T-cell (primary cell): Measurements from ENCODE around the gene RFX5. TPM values are rescaled to one million over a fixed set of nuclear protein-coding genes. Genes with fewer than 3 reads are reported as not detected.

Experiments
- ATAC-seq, 4 experiments: fragments of 200-7000 bp in 3 of 4; fragments of 150-1000 bp in 1 of 4; cut with Tn5 transposase; replicated peaks in 1 of 4; 1 replicate in 3 of 4; 2 replicates in 1 of 4; pipeline ENCODE4 v1.10.0; 2021; ENCODE audit warnings: moderate library complexity in 3 of 4, mild to moderate bottlenecking in 2 of 4, moderate number of reproducible peaks in 1 of 4
- CTCF ChIA-PET, 2 donors: fragments of 300-600 bp; sonication (Branson Sonifier 250); formaldehyde crosslinking; loops; one replicate each; lab custom pipeline; 2022; ENCODE audit warnings: antibody characterized with exemption in 2 of 2; lab: Charles Lee
- POLR2A ChIA-PET, 2 donors: fragments of 300-600 bp; sonication (Branson Sonifier 250); formaldehyde crosslinking; loops; one replicate each; lab custom pipeline; 2022; ENCODE audit warnings: antibody characterized with exemption in 2 of 2; lab: Charles Lee
- DNase-seq, 35 experiments: peaks; one replicate each; pipeline versions ENCODE4 v3.0.0 to v3.0.0-alpha.2; 2013 to 2023
- H3K27ac ChIP-seq: one replicate; pipeline ENCODE4 v1.5.1; 2013; ENCODE audit warnings: low read length
- H3K27me3 ChIP-seq, 2 experiments: replicated peaks in 1 of 2; 1 replicate in 1 of 2; 2 replicates in 1 of 2; pipeline versions ENCODE4 v1.6.1 to v1.7.0; 2013; ENCODE audit warnings: low read length in 1 of 2, mixed read lengths in 1 of 2; ENCODE audit not compliant: control insufficient read depth in 2 of 2, insufficient read depth in 2 of 2; ENCODE audit errors: extremely low read depth in 1 of 2
- H3K36me3 ChIP-seq, 2 donors: 1 replicate in 1 of 2; 2 replicates in 1 of 2; pipeline versions ENCODE4 v1.6.1 to v1.7.0; 2013; ENCODE audit warnings: low read length in 1 of 2; ENCODE audit not compliant: control insufficient read depth in 2 of 2, insufficient read depth in 1 of 2; ENCODE audit errors: extremely low read depth in 1 of 2
- H3K4me1 ChIP-seq, 2 experiments: 1 replicate in 1 of 2; 2 replicates in 1 of 2; pipeline versions ENCODE4 v1.6.1 to v1.7.0; 2013; ENCODE audit warnings: low read length in 2 of 2, mixed read lengths in 1 of 2; ENCODE audit not compliant: insufficient read depth in 2 of 2, control insufficient read depth in 1 of 2; ENCODE audit errors: extremely low read depth in 1 of 2
- H3K4me3 ChIP-seq, 2 donors: 1 replicate in 1 of 2; 2 replicates in 1 of 2; pipeline versions ENCODE4 v1.5.1 to v1.7.0; 2013; ENCODE audit warnings: mild to moderate bottlenecking in 2 of 2, low read length in 1 of 2, moderate library complexity in 1 of 2; ENCODE audit not compliant: control insufficient read depth in 1 of 2; ENCODE audit errors: extremely low read depth in 1 of 2
- H3K9me3 ChIP-seq: 2 replicates; pipeline ENCODE4 v1.7.0; 2013
- H3K27ac Mint-ChIP-seq, 2 donors: one replicate each; pipeline ENCODE4 v1.8.0; 2020 to 2021; ENCODE audit warnings: mild to moderate bottlenecking in 2 of 2, mixed read lengths in 2 of 2
- H3K27me3 Mint-ChIP-seq, 2 donors: one replicate each; pipeline ENCODE4 v1.8.0; 2021 to 2022; ENCODE audit warnings: mixed read lengths in 2 of 2
- H3K36me3 Mint-ChIP-seq: one replicate; pipeline ENCODE4 v1.8.0; 2021; ENCODE audit warnings: mixed read lengths
- H3K4me1 Mint-ChIP-seq, 3 donors: one replicate each; pipeline ENCODE4 v1.8.0; 2020 to 2022; ENCODE audit warnings: mixed read lengths in 3 of 3, mild to moderate bottlenecking in 1 of 3
- H3K4me3 Mint-ChIP-seq, 3 donors: one replicate each; pipeline ENCODE4 v1.8.0; 2020 to 2022; ENCODE audit warnings: mild to moderate bottlenecking in 3 of 3, mixed read lengths in 3 of 3, moderate library complexity in 3 of 3
- H3K9me3 Mint-ChIP-seq, 3 donors: one replicate each; pipeline ENCODE4 v1.8.0; 2020 to 2022; ENCODE audit warnings: mixed read lengths in 3 of 3
- WGBS: methylation state at CpG from one replicate; pipeline ENCODE4 v1.1.5; 2013; ENCODE audit warnings: missing lambda C conversion rate; ENCODE audit not compliant: insufficient coverage; 5-methylcytosine and 5-hydroxymethylcytosine counted together
- total RNA-seq, 35 experiments: library from RNA in 6 of 35; stranded (reverse) in 6 of 35; fragments of 120-200 nt in 1 of 35; gene quantifications; one replicate each; pipeline versions ENCODE4 v1.2.1 to v1.2.4 and lab custom pipeline; 2013 to 2026

Gene RFX5
- total RNA-seq, 5 donors from 2014 or later (not counting 1 experiment from before 2014, with no cell fraction given), result 50.3 to 79.8 (median 70.2) TPM

- Histone ChIP-seq H3K4me3 (no peak overlapping the region), H3K36me3 (no peaks in the 10 kb centered on the region), H3K9me3 (no peaks in the 10 kb centered on the region), H3K27me3 (no peaks in the 10 kb centered on the region), H3K27ac (no peak overlapping the region), H3K4me1 (no peaks in the 10 kb centered on the region)
- no peak overlapping the region for H3K27ac Mint-ChIP-seq
- H3K36me3 Mint-ChIP-seq, result no peaks in the 10 kb centered on the region
- ChIA-PET CTCF (no interaction called here), POLR2A (no interaction called here)
- no peaks in the 10 kb centered on the region for H3K4me1 Mint-ChIP-seq
- no peak for ATAC-seq
- no peak overlapping the region for H3K4me3 Mint-ChIP-seq
- no peak for DNase-seq
- 43% methylated on average over 1 of the region's 3 CpGs for WGBS
- no peaks in the 10 kb centered on the region for H3K9me3 Mint-ChIP-seq
- no peaks in the 10 kb centered on the region for H3K27me3 Mint-ChIP-seq
These were observed 37.5 kb upstream of the RFX5 start for GRCh38 chr1:151384584-151384983.

DNA sequence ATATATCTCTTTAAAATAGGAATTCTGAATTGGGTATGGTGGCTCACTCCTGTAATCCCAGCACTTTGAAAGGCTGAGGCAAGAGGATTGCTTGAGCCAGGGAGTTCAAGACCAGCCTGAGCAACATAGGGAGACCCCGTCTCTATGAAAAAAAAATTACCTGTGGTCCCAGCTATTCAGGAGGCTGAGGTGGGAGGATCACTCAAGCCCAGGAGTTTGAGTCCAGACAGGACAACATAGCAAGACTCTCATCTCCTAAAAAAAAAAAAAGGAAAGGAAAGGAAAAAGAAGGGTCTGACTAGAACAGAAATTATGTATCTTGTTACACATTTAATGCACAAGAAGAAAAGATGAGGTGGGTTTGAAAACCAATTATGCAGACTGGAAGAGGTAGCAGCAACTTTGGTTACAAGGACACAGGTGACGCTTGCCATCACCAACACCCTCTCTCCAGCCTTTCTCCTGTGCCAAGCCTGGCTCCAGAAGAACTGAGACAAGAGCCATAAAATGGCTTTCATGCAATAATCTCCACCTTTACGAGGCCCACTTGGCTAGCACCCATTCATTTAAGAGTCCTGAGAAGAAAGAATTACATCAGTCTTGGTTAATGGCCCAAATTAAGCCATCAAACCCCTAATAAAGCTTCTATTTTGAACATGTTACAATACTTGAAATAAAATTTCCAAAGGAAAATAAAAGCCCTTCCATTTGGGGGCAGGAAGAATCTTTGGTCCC lies 30.3 kb upstream of the RFX5 start:
- Mint-ChIP-seq H3K27ac (no peak overlapping the region), H3K9me3 (no peaks in the 10 kb centered on the region), H3K36me3 (no peaks in the 10 kb centered on the region), H3K4me3 (no peak overlapping the region), H3K4me1 (no peaks in the 10 kb centered on the region), H3K27me3 (peaks cover 0 to 1% of the 10 kb centered on the region in 2 donors)
- DNase-seq, result no peak
- WGBS, result no CpG with 5 or more reads among the region's 3 CpGs
- Histone ChIP-seq H3K36me3 (no peaks in the 10 kb centered on the region), H3K9me3 (no peaks in the 10 kb centered on the region), H3K27me3 (peaks cover 0 to 4% of the 10 kb centered on the region in 2 experiments), H3K27ac (no peak overlapping the region), H3K4me3 (no peak overlapping the region), H3K4me1 (no peaks in the 10 kb centered on the region)
- ChIA-PET POLR2A (no interaction called here), CTCF (no interaction called here)
- ATAC-seq, result no peak

GRCh38 chr1:151373196-151373595 lies 26.1 kb upstream of the RFX5 start:
- WGBS, result 92% methylated on average over 14 of the region's 14 CpGs
- Histone ChIP-seq H3K9me3 (no peaks in the 10 kb centered on the region), H3K36me3 (no peaks in the 10 kb centered on the region), H3K4me3 (no peak overlapping the region), H3K4me1 (no peaks in the 10 kb centered on the region), H3K27me3 (peaks cover 0 to 11% of the 10 kb centered on the region in 2 experiments), H3K27ac (no peak overlapping the region)
- CTCF ChIA-PET, result no interaction called here
- Mint-ChIP-seq H3K36me3 (no peaks in the 10 kb centered on the region), H3K27ac (no peak overlapping the region), H3K27me3 (peaks cover 0 to 1% of the 10 kb centered on the region in 2 donors), H3K4me3 (no peak overlapping the region), H3K4me1 (no peaks in the 10 kb centered on the region), H3K9me3 (no peaks in the 10 kb centered on the region)
- POLR2A ChIA-PET, result no interaction called here
- no peak for ATAC-seq
- no peak for DNase-seq

DNA sequence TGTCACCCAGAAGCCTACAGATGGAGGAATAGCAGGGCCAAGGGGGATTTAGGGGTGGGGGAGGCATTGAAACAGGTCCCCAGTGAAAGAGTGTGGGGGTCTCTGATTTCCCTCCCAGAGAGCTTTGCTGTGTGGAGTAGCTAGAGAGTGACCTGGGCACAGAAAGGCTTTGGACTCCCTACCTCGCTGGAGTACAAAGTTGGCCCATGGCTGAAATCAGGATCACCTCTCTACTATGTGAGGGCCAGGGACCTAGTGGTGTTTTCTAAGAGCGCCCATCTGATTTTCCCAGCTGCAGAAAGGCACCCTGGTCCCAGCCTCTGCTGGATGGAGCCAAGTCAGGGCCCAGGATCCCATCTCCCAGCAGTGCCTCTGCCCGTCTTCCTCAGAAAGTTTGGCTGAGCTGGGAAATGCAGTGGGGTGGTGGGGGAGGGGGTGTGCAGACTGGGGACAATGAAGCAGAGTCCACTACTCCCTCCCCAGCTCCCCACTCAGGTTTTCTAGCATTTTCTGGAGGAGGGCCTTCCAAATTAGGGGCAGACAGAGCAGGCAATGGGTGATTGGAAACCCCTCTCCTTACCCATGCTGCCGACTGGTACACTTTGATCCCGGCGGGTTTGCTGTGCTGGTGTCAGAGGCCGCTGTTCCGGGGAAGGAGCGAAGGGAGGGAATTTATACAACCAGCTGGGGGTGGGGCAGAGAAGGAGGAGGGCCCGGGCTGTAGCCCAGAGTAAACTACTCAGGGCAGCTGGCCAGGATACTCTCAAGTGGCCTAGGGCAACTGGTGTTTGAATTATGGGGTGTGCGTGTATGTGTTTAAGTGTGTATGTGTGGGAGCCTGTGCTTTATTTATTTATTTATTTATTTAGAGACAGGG lies 25.2 kb upstream of the RFX5 start, which contains the start of gene SELENBP1:
Gene SELENBP1, minus strand, starts transcription at position 648 of the 877 bp plus-strand sequence. Its CDS starts 64 bp downstream, at position 584.
- Histone ChIP-seq H3K9me3 (no peaks in the 10 kb centered on the region), H3K36me3 (no peaks in the 10 kb centered on the region), H3K4me1 (no peaks in the 10 kb centered on the region), H3K4me3 (no peak within 1 kb of the TSS), H3K27me3 (peaks cover 0 to 11% of the 10 kb centered on the region in 2 experiments), H3K27ac (no peak within 1 kb of the TSS)
- CTCF ChIA-PET, result interaction anchor here (0.5 to 0.6 kb wide), 3 partner anchors 8 to 263 kb away, joined by 3 to 4 read pairs (median 3); no protein-coding TSS in a partner anchor
- DNase-seq, result no peak
- POLR2A ChIA-PET, result no interaction called here
- Mint-ChIP-seq H3K36me3 (no peaks in the 10 kb centered on the region), H3K4me3 (no peak within 1 kb of the TSS), H3K9me3 (no peaks in the 10 kb centered on the region), H3K27ac (no peak within 1 kb of the TSS), H3K4me1 (no peaks in the 10 kb centered on the region), H3K27me3 (no peaks in the 10 kb centered on the region)
- 63% methylated on average over 2 of the region's 11 CpGs for WGBS
- ATAC-seq, result no peak

DNA sequence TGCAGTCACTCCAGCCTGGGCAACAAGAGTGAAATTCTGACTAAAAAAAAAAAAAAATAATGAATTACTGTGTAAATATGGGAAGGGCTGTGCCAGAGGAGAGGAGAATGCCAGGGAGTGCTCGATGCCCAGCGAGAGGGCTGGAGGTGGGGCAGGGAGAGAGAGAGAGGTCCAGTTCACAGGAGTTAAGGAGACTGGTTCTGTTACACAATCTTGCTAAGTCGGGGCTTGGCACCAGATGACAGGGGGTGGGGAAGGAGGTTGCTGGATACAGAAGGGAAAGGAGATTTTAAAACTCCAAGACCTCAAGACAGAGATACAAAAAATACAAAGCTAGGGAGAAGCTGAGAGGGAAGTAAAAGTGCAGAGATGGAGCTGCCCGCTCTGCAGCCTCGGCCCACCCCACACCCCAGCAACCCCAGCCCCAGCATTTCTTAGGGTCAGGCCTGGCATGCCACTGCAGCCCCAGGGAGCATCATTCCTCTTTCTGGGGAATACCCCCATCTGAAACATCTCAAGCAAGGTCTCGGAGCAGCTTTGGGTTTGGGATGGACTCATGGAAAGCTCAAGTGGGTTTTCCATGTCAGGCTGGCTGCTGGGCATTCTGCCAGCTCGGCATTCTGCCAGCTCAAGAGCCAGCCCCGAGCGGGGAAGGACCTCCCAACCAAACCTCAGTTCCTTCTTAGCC lies 24.5 kb upstream of the RFX5 start:
- DNase-seq, result no peak
- no peak overlapping the region for H3K27ac Mint-ChIP-seq
- Histone ChIP-seq H3K27me3 (peaks cover 0 to 8% of the 10 kb centered on the region in 2 experiments), H3K4me1 (no peaks in the 10 kb centered on the region), H3K4me3 (no peak overlapping the region), H3K27ac (no peak overlapping the region), H3K36me3 (no peaks in the 10 kb centered on the region), H3K9me3 (no peaks in the 10 kb centered on the region)
- 93% methylated on average over 3 of the region's 9 CpGs for WGBS
- no peaks in the 10 kb centered on the region for H3K27me3 Mint-ChIP-seq
- H3K9me3 Mint-ChIP-seq, result no peaks in the 10 kb centered on the region
- ChIA-PET POLR2A (no interaction called here), CTCF (interaction anchor here (0.5 to 0.6 kb wide), 3 partner anchors 8 to 263 kb away, joined by 3 to 4 read pairs (median 3); no protein-coding TSS in a partner anchor)
- H3K36me3 Mint-ChIP-seq, result no peaks in the 10 kb centered on the region
- ATAC-seq, result no peak
- H3K4me3 Mint-ChIP-seq, result no peak overlapping the region
- no peaks in the 10 kb centered on the region for H3K4me1 Mint-ChIP-seq
